HepG2 (cell line): ENCODE results near the gene IL27RA. TPM values are rescaled to one million over a fixed set of nuclear protein-coding genes. Genes with fewer than 3 reads are reported as not detected.

Source experiments
- ASH2L ChIP-seq: fragments of 300-600, 200-600 bp; sonication (generic); IDR thresholded peaks from 2 replicates; pipeline ENCODE4 v1.7.0; 2017; ENCODE audit warnings: low read depth, mild to moderate bottlenecking, moderate library complexity, mixed read lengths, low read length; ENCODE audit not compliant: insufficient read length
- BCL6 ChIP-seq: IDR thresholded peaks from 2 replicates; pipeline ENCODE4 v1.6.1; 2016; ENCODE audit warnings: missing genetic modification reagents, missing compliant biosample characterization
- GABPA ChIP-seq, 2 experiments: IDR thresholded peaks; 2 replicates each; pipeline ENCODE4 v1.6.1; 2011 to 2016; ENCODE audit warnings: low read depth in 2 of 2, low read length in 1 of 2, missing biosample characterization in 1 of 2, missing genetic modification characterization in 1 of 2
- GATAD2A ChIP-seq: IDR thresholded peaks from 2 replicates; pipeline ENCODE4 v1.6.1; 2016
- GLI4 ChIP-seq: sonication (generic); formaldehyde crosslinking; IDR thresholded peaks from 2 replicates; pipeline ENCODE4 v1.5.1; 2020; ENCODE audit warnings: missing genetic modification reagents, mild to moderate bottlenecking, moderate library complexity, borderline replicate concordance
- GZF1 ChIP-seq: sonication (generic); formaldehyde crosslinking; IDR thresholded peaks from 2 replicates; pipeline ENCODE4 v1.5.1; 2020; ENCODE audit warnings: mild to moderate bottlenecking, missing genetic modification reagents
- IKZF1 ChIP-seq: fragments of 450-650 bp; IDR thresholded peaks from 2 replicates; pipeline ENCODE4 v1.7.1; 2016
- KDM6A ChIP-seq: IDR thresholded peaks from 2 replicates; pipeline ENCODE4 v1.6.1; 2016; ENCODE audit warnings: low read depth
- MED8 ChIP-seq: sonication (generic); formaldehyde crosslinking; IDR thresholded peaks from 2 replicates; pipeline ENCODE4 v1.8.1; 2023; ENCODE audit warnings: mild to moderate bottlenecking, missing genetic modification reagents; ENCODE audit not compliant: insufficient replicate concordance
- MIXL1 ChIP-seq: IDR thresholded peaks from 2 replicates; pipeline ENCODE4 v1.6.1; 2016
- MXD4 ChIP-seq: IDR thresholded peaks from 2 replicates; pipeline ENCODE4 v1.6.1; 2016; ENCODE audit warnings: mild to moderate bottlenecking, missing biosample characterization, missing genetic modification reagents
- NFATC3 ChIP-seq: sonication (generic); formaldehyde crosslinking; IDR thresholded peaks from 2 replicates; pipeline ENCODE4 v1.5.1; 2020; ENCODE audit warnings: mild to moderate bottlenecking, missing genetic modification reagents
- NR2F2 ChIP-seq: IDR thresholded peaks from 2 replicates; pipeline ENCODE4 v1.6.1; 2012; ENCODE audit warnings: low read depth, inconsistent platforms, borderline replicate concordance
- SKI ChIP-seq: fragments of 450-650 bp; IDR thresholded peaks from one replicate; pipeline ENCODE4 v1.6.1; 2018; ENCODE audit warnings: mild to moderate bottlenecking; ENCODE audit not compliant: partially characterized antibody
- SP5 ChIP-seq: IDR thresholded peaks from 2 replicates; pipeline ENCODE4 v1.6.1; 2016; ENCODE audit warnings: low read depth, borderline replicate concordance
- ZNF7 ChIP-seq: IDR thresholded peaks from 2 replicates; pipeline ENCODE4 v1.6.1; 2016; ENCODE audit warnings: missing biosample characterization, missing genetic modification reagents
- ZNF775 ChIP-seq: sonication (generic); formaldehyde crosslinking; IDR thresholded peaks from 2 replicates; pipeline ENCODE4 v1.4.0; 2020; ENCODE audit warnings: missing genetic modification reagents, mild to moderate bottlenecking, moderate library complexity, borderline replicate concordance
- ZNF879 ChIP-seq: sonication (generic); formaldehyde crosslinking; IDR thresholded peaks from 2 replicates; pipeline ENCODE4 v1.8.1; 2023; ENCODE audit warnings: missing genetic modification reagents
- polyA plus RNA-seq, 8 experiments: library from polyadenylated mRNA; depleted of rRNA in 3 of 8; stranded (reverse) in 7 of 8; unstranded in 1 of 8; fragments of >200 nt; fragmentation: Illumina TruSeq in 4 of 8; extraction: Trizol in 4 of 8; gene quantifications; 2 replicates each; pipeline versions ENCODE4 v1.2.1 to v1.2.3, GENCODE V29; 2011 to 2016; ENCODE audit warnings: low read depth in 4 of 8, missing spikeins in 1 of 8, mixed read lengths in 1 of 8; ENCODE audit not compliant: insufficient read depth in 1 of 8
- total RNA-seq, 5 experiments: library from RNA; depleted of rRNA; stranded (reverse); fragments of >200 nt; fragmentation: Illumina TruSeq; extraction: Trizol; gene quantifications; 2 replicates each; pipeline ENCODE4 v1.2.3, GENCODE V29; 2016; ENCODE audit warnings: low read depth in 1 of 5
- TF ChIP-seq, protein P1 (sequence below), 2 experiments: sonication (generic) in 1 of 2; formaldehyde crosslinking in 1 of 2; IDR thresholded peaks; 2 replicates each; pipeline versions ENCODE4 v1.4.0 to v1.6.1; 2016 to 2020; ENCODE audit warnings: borderline replicate concordance in 1 of 2, low read depth in 1 of 2, mild to moderate bottlenecking in 1 of 2, missing genetic modification reagents in 1 of 2
- TF ChIP-seq, protein P2 (sequence below): sonication (generic); formaldehyde crosslinking; IDR thresholded peaks from 2 replicates; pipeline ENCODE4 v1.5.1; 2020; ENCODE audit warnings: missing genetic modification reagents, mild to moderate bottlenecking, borderline replicate concordance
- TF ChIP-seq, protein P3 (sequence below): sonication (generic); formaldehyde crosslinking; IDR thresholded peaks from 2 replicates; pipeline ENCODE4 v1.4.0; 2020; ENCODE audit warnings: mild to moderate bottlenecking, missing genetic modification reagents, borderline replicate concordance
- TF ChIP-seq, protein P4 (sequence below): IDR thresholded peaks from 2 replicates; pipeline ENCODE4 v1.6.1; 2012; ENCODE audit warnings: inconsistent platforms

Gene IL27RA
- total and polyA plus RNA-seq, 2 of the 13 experiments (the other 11 are each of a cell fraction or from before 2014, with no cell fraction given): 3.5 to 8.1 TPM

DNA sequence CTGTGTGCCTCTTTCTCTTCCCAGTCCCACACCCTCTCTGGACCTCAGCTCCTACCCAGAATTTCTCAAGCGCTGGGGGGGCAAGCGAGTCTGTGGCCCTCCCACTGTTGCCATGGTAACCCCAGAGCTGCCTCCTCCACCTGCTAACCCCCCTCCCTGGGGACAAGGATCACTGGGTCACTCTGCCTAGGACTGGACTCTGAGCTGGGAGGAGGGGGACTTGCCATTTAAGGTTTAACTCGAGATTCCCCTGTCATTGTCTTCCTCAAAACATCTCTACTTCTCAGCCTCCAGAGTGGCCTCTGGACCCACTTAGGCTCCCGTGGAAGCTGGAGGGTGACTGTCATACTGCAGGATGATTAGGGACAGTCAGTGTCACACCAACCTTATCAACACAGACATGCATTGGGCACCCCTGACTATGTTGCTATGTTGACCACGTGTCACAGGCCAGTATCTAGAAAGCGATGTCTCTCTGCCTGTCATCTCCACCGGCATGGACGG, 28.1 kb downstream of the IL27RA start (continued):
- TF ChIP-seq GABPA (IDR thresholded peaks at IDR 0.05; ENCODE audit: low read depth, low read length) (no peak), GABPA (CRISPR knock-in tag; IDR thresholded peaks at IDR 0.05; ENCODE audit: low read depth) (0 out of 2 replicates have a peak, but pooled peaks have one; percentile 16), MXD4 (CRISPR knock-in tag) (peak; percentile 83; the same call in 1 of the 2 replicates), IKZF1 (no peak), MIXL1 (CRISPR knock-in tag) (peak; percentile 59; the same call in 1 of the 2 replicates), ZNF879 (CRISPR knock-in tag) (no peak), SKI (peak; percentile 38), MED8 (CRISPR knock-in tag) (peak; percentile 29), GZF1 (CRISPR knock-in tag) (no peak), GLI4 (CRISPR knock-in tag) (no peak), ZNF775 (no peak), NR2F2 (peak; percentile 56; the same call in 1 of the 2 replicates), BCL6 (peak; percentile 65), SP5 (CRISPR knock-in tag) (peak; percentile 78), GATAD2A (peak; percentile 46; the same call in 1 of the 2 replicates), ZNF7 (CRISPR knock-in tag) (no peak), ASH2L (peak; percentile 93), KDM6A (peak; percentile 88), NFATC3 (CRISPR knock-in tag) (no peak)
- TF ChIP-seq, protein P1, sequence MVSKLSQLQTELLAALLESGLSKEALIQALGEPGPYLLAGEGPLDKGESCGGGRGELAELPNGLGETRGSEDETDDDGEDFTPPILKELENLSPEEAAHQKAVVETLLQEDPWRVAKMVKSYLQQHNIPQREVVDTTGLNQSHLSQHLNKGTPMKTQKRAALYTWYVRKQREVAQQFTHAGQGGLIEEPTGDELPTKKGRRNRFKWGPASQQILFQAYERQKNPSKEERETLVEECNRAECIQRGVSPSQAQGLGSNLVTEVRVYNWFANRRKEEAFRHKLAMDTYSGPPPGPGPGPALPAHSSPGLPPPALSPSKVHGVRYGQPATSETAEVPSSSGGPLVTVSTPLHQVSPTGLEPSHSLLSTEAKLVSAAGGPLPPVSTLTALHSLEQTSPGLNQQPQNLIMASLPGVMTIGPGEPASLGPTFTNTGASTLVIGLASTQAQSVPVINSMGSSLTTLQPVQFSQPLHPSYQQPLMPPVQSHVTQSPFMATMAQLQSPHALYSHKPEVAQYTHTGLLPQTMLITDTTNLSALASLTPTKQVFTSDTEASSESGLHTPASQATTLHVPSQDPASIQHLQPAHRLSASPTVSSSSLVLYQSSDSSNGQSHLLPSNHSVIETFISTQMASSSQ (IDR thresholded peaks at IDR 0.05; ENCODE audit: low read depth): no peak
- TF ChIP-seq, protein P1 (CRISPR knock-in tag; IDR thresholded peaks at IDR 0.05; ENCODE audit: borderline replicate concordance): peak; percentile 34; the same call in 1 of the 2 replicates
- TF ChIP-seq, protein P2, sequence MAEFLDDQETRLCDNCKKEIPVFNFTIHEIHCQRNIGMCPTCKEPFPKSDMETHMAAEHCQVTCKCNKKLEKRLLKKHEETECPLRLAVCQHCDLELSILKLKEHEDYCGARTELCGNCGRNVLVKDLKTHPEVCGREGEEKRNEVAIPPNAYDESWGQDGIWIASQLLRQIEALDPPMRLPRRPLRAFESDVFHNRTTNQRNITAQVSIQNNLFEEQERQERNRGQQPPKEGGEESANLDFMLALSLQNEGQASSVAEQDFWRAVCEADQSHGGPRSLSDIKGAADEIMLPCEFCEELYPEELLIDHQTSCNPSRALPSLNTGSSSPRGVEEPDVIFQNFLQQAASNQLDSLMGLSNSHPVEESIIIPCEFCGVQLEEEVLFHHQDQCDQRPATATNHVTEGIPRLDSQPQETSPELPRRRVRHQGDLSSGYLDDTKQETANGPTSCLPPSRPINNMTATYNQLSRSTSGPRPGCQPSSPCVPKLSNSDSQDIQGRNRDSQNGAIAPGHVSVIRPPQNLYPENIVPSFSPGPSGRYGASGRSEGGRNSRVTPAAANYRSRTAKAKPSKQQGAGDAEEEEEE (CRISPR knock-in tag): no peak
- TF ChIP-seq, protein P3, sequence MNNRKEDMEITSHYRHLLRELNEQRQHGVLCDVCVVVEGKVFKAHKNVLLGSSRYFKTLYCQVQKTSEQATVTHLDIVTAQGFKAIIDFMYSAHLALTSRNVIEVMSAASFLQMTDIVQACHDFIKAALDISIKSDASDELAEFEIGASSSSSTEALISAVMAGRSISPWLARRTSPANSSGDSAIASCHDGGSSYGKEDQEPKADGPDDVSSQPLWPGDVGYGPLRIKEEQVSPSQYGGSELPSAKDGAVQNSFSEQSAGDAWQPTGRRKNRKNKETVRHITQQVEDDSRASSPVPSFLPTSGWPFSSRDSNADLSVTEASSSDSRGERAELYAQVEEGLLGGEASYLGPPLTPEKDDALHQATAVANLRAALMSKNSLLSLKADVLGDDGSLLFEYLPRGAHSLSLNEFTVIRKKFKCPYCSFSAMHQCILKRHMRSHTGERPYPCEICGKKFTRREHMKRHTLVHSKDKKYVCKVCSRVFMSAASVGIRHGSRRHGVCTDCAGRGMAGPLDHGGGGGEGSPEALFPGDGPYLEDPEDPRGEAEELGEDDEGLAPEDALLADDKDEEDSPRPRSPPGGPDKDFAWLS (CRISPR knock-in tag): no peak
- TF ChIP-seq, protein P4, sequence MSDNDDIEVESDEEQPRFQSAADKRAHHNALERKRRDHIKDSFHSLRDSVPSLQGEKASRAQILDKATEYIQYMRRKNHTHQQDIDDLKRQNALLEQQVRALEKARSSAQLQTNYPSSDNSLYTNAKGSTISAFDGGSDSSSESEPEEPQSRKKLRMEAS: peak; percentile 92
